GM19238 (cell line): ENCODE data around the gene RNF20.
"Not testable (repeated sequence)": the region's sequence is repeated elsewhere in the genome, so short reads cannot be mapped to it uniquely, and the experiment has no call there.

Experiments
- DNase-seq: peaks from one replicate; pipeline ENCODE4 v3.0.0; 2011; ENCODE audit warnings: low spot score; ENCODE audit not compliant: insufficient read length

RNF20 gene

DNA sequence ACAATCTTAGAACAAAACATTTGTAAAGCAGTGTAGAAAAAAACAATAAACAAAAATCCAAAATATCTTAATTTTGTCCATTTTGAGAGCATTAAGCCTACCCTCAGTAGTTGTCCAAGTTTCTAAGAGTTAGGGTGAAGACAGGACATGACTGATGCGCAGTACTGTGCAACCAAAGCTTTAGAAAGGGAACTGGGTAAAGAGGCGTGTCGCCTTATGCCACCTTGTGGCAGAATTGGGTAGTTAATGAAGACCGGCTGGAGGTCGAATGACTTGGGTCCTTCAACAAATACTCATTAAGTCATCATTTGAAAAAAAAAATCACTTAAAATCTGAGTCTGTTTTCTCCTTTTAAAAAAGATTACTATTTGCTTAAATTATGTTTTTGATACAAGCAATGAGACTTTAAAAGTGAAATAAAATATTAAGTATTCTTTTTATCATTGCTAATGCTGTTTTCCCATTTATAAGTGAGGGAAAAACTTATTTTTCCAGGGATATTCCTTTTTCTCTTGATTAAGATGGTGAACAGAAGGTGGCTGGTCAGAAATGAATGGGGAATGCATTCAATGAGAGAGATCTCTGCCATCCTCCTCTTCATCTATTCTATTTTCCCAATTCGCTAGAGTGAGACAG lies 3.5 kb upstream of the RNF20 start:
- peak; percentile 48 for DNase-seq

GRCh38 chr9:101536351-101536750 lies 2.7 kb downstream of the RNF20 start:
- DNase-seq, result no peak

GRCh38 chr9:101536938-101537337 lies 3.3 kb downstream of the RNF20 start:
- no peak for DNase-seq

DNA sequence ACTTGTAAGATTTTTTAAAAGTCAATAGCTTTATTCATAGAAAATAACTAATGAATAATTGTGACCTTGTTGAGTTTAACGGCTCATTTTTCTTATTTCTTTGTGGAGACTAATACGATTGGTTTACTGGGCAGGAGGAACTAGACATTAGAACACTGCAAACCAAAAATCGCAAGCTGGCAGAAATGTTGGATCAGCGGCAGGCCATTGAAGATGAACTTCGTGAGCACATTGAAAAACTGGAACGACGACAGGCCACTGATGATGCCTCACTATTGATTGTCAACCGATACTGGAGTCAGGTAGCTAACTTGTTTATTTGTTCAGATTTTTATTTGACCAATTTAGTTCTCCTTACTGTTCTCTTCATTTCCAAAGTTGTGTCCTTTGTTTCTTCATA lies 6.4 kb downstream of the RNF20 start:
- DNase-seq, result no peak

DNA sequence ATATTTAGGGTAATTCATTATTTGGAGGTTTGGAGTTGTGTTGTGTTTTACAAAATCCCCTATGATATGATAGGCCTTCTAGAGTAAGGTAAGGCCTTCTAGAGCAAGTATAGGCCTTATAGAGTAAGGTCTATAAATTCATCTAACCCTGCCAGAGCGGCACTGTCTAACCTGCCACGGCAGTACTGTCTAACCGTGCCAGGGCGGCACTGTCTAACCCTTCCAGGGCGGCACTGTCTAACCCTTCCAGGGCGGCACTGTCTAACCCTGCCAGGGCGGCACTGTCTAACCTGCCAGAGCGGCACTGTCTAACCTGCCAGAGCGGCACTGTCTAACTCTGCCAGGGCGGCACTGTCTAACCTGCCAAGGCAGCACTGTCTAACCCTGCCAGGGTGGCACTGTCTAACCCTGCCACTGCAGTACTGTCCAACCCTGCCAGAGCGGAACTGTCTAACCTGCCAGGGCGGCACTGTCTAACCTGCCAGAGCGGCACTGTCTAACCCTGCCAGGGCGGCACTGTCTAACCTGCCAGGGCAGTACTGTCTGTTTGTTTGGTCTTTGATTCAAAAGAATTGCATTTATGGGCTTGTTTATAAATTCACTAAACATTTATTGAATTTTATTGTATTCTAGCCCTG lies 9.6 kb downstream of the RNF20 start:
- no peak for DNase-seq

GRCh38 chr9:101549472-101550098 lies 15.9 kb downstream of the RNF20 start:
- DNase-seq, result not testable (repeated sequence)

DNA sequence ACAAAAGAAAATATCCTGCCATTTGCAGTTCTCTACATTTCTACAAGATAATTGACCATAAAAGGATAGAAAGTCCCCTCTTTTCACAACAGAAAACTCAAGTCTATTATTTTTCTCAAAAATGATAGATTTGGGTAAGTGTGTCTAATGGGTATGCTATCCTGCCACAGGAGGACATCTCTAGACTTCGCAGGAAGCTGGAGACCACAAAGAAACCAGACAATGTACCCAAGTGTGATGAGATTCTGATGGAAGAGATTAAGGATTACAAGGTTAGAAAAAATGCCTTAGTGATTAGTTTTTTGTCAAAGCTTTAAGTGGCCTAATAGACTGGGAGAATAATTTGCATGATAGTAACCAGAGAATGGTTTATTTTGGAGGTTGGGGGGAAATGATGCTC lies 28.1 kb downstream of the RNF20 start:
- no peak for DNase-seq

DNA sequence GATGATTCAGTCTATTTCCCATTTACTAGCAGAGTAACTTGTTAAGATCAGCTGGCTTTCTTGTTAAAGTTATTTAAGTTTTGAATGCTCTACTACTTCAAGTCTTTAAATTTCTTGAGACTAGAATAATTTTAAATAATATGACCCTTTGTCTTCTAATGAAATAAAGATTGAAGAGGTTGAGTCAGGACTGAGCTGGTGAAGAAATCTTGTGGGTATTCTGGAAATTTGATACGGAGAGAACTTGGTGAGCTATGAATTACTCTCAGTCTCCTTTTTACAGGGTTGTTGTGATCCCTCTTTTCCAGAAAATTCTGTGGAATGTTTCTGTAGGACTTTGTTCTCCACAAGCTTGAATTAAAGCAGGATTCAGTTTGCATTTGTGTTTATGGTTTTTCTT lies 29.3 kb downstream of the RNF20 start:
- no peak for DNase-seq

GRCh38 chr9:101564252-101564651 lies 30.6 kb downstream of the RNF20 start:
- DNase-seq, result no peak

- DNase-seq, result no peak
Measured at GRCh38 chr9:101566904-101567724, 33.5 kb downstream of the RNF20 start.

DNA sequence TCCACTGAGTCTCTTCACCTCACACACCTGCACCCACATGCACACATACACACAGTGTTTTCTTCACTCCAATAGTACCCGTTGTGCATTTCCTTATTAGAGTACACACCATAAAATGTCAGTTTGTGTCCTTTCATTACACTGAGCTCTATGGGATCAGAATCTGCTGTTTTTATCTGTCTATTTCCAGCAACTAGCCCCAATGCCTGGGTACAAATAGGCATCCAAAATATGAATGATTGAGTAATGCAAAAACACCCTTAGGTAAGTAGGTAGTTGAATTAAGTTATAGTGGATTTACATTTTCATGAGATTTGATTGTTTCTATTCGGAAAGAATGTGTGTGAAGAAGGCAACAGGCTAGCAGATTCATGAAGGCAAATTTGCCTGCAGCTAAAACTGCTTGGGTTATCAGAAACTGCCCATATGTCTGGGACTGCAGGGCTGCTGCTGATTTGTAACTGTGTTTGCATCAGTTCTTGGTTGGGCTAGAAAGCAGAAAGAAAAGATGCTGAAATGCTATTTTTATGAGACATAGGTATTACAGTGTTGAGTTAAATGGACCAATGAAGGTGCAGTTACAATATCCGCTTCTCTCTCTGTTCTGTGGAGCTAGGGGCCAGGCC lies 34.2 kb downstream of the RNF20 start:
- DNase-seq, result no peak

DNA sequence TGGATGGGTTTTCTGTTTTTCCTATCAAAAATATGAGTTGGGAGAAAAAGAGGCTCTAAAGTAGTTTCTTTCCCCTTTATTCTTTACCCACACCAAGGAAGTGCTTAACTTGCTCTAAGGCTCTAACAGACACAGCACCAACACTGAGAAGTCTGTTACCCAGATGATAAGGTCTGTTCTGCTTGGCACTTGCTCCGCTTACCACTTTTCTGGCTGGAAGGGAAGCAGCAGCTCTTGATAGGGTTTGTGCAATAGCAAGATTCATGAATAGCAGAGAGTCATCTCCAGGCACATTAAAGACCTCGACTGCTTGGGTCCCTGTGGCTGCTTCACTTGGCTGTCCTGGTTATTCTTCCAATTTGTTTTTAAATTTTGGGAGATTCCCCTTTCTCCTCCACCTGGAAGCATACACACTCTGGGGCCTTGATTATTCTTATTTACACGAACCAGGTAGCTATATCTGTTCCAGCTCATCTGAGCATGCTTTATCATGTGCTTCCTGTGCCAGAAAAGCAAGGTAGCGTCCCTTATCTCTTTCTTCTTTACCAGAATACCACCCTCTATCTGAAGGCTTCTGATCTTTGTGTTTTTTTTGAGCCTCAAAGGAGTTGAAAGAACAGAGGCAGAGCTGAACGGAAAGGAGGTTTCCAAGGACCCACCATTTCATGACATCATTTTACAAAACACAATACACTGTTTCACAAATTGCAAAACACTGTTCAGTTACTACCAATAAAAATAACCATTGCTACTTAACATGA lies 36.3 kb downstream of the RNF20 start:
- no peak for DNase-seq

- no peak for DNase-seq
Measured at GRCh38 chr9:101571114-101571513, 37.5 kb downstream of the RNF20 start.

- no peak for DNase-seq
Measured at GRCh38 chr9:101572316-101572715, 38.7 kb downstream of the RNF20 start.

GRCh38 chr9:101574731-101575333 lies 41.2 kb downstream of the RNF20 start:
- DNase-seq, result no peak

- no peak for DNase-seq
Measured at GRCh38 chr9:101578378-101578777, 44.7 kb downstream of the RNF20 start.

- no peak for DNase-seq
Measured at GRCh38 chr9:101579711-101580545, 46.3 kb downstream of the RNF20 start.

GRCh38 chr9:101582553-101582952 lies 48.9 kb downstream of the RNF20 start:
- no peak for DNase-seq

DNA sequence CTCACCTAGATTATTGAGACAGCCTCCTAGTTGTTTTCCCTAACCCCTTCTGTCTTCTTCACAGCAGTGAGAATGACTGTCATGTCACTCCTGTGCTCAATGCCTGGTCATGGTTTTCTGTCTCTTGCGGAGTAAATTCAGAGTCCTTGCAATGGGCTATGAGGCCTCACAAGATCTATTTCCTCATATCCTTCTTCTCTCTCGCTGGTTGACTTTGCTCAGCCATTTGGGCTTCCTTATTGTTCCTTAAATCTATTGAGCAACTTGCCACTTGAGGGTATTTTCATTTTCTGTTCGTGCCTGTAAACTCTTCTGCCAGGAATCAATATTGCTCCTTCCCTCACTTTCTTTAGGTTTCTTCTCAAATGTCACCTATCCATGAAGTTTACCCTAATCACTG lies 52.1 kb downstream of the RNF20 start:
- DNase-seq, result no peak

GRCh38 chr9:101586651-101587050 lies 53.0 kb downstream of the RNF20 start:
- no peak for DNase-seq
